ENCODE data around the gene KPNA3. TPM values are rescaled to one million over a fixed set of nuclear protein-coding genes. Genes with fewer than 3 reads are reported as not detected.

The KPNA3 gene
- total RNA-seq, 1 experiment from 2014 or later, result 14.4 TPM

- H3K9me2 ChIP-seq (replicated peaks; ENCODE audit: low read length), result no peaks in the 10 kb centered on the region
- DNase-seq, result no peak
- H3K4me3 ChIP-seq (ENCODE audit: low read length), result no peak overlapping the region
- no peak for TF ChIP-seq EZH2phosphoT487 (IDR thresholded peaks at IDR 0.05; ENCODE audit: borderline replicate concordance, low read length)
- no peak for TF ChIP-seq EZH2 (IDR thresholded peaks at IDR 0.05; ENCODE audit: low read length, unreplicated experiment)
- TF ChIP-seq CTCF (conservative IDR thresholded peaks at IDR 0.05; ENCODE audit: low read depth, low read length), result no peak
- no peak overlapping the region for H3K4me2 ChIP-seq (ENCODE audit: low read length)
- CTCF ChIA-PET, result no interaction called here
- H3K36me3 ChIP-seq (ENCODE audit: low read depth, low read length), result no peaks in the 10 kb centered on the region
- BruUV-seq (replicated peaks), result no TSS peak
- H3K9ac ChIP-seq (ENCODE audit: low read length), result no peak overlapping the region
- H3F3A ChIP-seq (ENCODE audit: low read length, unreplicated experiment), result no peaks in the 10 kb centered on the region
- H4K20me1 ChIP-seq (ENCODE audit: low read length), result no peaks in the 10 kb centered on the region
- intact Hi-C loops (cut with micrococcal nuclease), result no loop called here
- H3K4me1 ChIP-seq (ENCODE audit: insufficient read depth, low read length), result no peaks in the 10 kb centered on the region
- H2AFZ ChIP-seq (ENCODE audit: low read length), result no peak overlapping the region
- POLR2A ChIA-PET (ENCODE audit: unreplicated experiment), result no interaction called here
- H3K9me3 ChIP-seq (ENCODE audit: low read length), result no peaks in the 10 kb centered on the region
- no peaks in the 10 kb centered on the region for H3K79me2 ChIP-seq (ENCODE audit: low read length)
- no peaks in the 10 kb centered on the region for H3K27me3 ChIP-seq (ENCODE audit: low read length)
- no peak overlapping the region for H3K27ac ChIP-seq (ENCODE audit: low read length)
- ATAC-seq, result no peak
These were observed 48.2 kb upstream of the KPNA3 start for GRCh38 chr13:49840675-49841074.

DNA sequence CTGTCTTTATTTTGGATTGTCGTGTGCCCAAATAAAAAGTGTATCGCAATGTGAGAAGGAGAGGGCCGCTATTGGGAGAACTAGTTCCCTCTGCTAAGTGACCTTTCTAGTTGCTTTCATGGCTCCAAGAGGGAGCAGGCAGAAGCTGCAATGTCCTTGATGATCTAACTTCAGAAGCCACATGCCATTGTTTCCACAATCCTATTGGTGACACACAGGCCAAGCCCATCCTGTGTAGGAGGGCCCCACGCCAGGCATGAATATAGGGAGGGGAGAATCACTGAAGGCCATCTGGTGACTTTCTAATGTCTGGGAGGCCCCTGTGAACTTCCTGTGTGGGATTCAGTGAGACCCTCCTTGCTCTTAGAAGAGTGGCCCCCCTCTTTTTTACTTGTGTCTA is 47.8 kb upstream of the KPNA3 start:
- no peak overlapping the region for H3K27ac ChIP-seq (ENCODE audit: low read length)
- CTCF ChIA-PET, result no interaction called here
- H2AFZ ChIP-seq (ENCODE audit: low read length), result no peak overlapping the region
- H3K27me3 ChIP-seq (ENCODE audit: low read length), result no peaks in the 10 kb centered on the region
- H3K36me3 ChIP-seq (ENCODE audit: low read depth, low read length), result no peaks in the 10 kb centered on the region
- no peak overlapping the region for H3K4me2 ChIP-seq (ENCODE audit: low read length)
- no peaks in the 10 kb centered on the region for H3F3A ChIP-seq (ENCODE audit: low read length, unreplicated experiment)
- H3K4me3 ChIP-seq (ENCODE audit: low read length), result no peak overlapping the region
- no peak for TF ChIP-seq EZH2phosphoT487 (IDR thresholded peaks at IDR 0.05; ENCODE audit: borderline replicate concordance, low read length)
- TF ChIP-seq CTCF (conservative IDR thresholded peaks at IDR 0.05; ENCODE audit: low read depth, low read length), result no peak
- no peak for TF ChIP-seq EZH2 (IDR thresholded peaks at IDR 0.05; ENCODE audit: low read length, unreplicated experiment)
- BruUV-seq (replicated peaks), result no TSS peak
- H3K9ac ChIP-seq (ENCODE audit: low read length), result no peak overlapping the region
- DNase-seq (no peak), ATAC-seq (no peak)
- intact Hi-C loops (cut with micrococcal nuclease), result no loop called here
- no peaks in the 10 kb centered on the region for H3K9me3 ChIP-seq (ENCODE audit: low read length)
- no peaks in the 10 kb centered on the region for H3K79me2 ChIP-seq (ENCODE audit: low read length)
- H3K4me1 ChIP-seq (ENCODE audit: insufficient read depth, low read length), result no peaks in the 10 kb centered on the region
- POLR2A ChIA-PET (ENCODE audit: unreplicated experiment), result no interaction called here
- no peaks in the 10 kb centered on the region for H4K20me1 ChIP-seq (ENCODE audit: low read length)
- H3K9me2 ChIP-seq (replicated peaks; ENCODE audit: low read length), result no peaks in the 10 kb centered on the region

- no peak for DNase-seq
- ATAC-seq, result no peak
- Histone ChIP-seq H2AFZ (ENCODE audit: low read length) (no peak overlapping the region), H3K36me3 (ENCODE audit: low read depth, low read length) (no peaks in the 10 kb centered on the region), H3K9me2 (replicated peaks; ENCODE audit: low read length) (no peaks in the 10 kb centered on the region), H3F3A (ENCODE audit: low read length, unreplicated experiment) (no peaks in the 10 kb centered on the region), H3K4me2 (ENCODE audit: low read length) (no peak overlapping the region), H4K20me1 (ENCODE audit: low read length) (no peaks in the 10 kb centered on the region), H3K4me3 (ENCODE audit: low read length) (no peak overlapping the region), H3K79me2 (ENCODE audit: low read length) (no peaks in the 10 kb centered on the region), H3K27me3 (ENCODE audit: low read length) (no peaks in the 10 kb centered on the region), H3K27ac (ENCODE audit: low read length) (no peak overlapping the region), H3K4me1 (ENCODE audit: insufficient read depth, low read length) (no peaks in the 10 kb centered on the region), H3K9ac (ENCODE audit: low read length) (no peak overlapping the region), H3K9me3 (ENCODE audit: low read length) (no peaks in the 10 kb centered on the region)
- no peak for TF ChIP-seq EZH2 (IDR thresholded peaks at IDR 0.05; ENCODE audit: low read length, unreplicated experiment)
- TF ChIP-seq EZH2phosphoT487 (IDR thresholded peaks at IDR 0.05; ENCODE audit: borderline replicate concordance, low read length), result no peak
- TF ChIP-seq CTCF (conservative IDR thresholded peaks at IDR 0.05; ENCODE audit: low read depth, low read length), result no peak
- POLR2A ChIA-PET (ENCODE audit: unreplicated experiment), result no interaction called here
- no TSS peak for BruUV-seq (replicated peaks)
- intact Hi-C loops (cut with micrococcal nuclease), result no loop called here
- CTCF ChIA-PET, result no interaction called here
These were observed 46.5 kb upstream of the KPNA3 start for GRCh38 chr13:49838989-49839388.
